ENCODE results near the gene NFE2L3. TPM values are rescaled to one million over a fixed set of nuclear protein-coding genes. Genes with fewer than 3 reads are reported as not detected.

The NFE2L3 gene
- total and polyA plus RNA-seq, 2 of the 4 experiments (the other 2 are of a cell fraction), result 28.0 to 43.2 TPM

- in situ Hi-C loops (cut with MboI; ENCODE audit: low sequenced_read_pairs), result loop anchor here (10.0 kb wide), 2 partner anchors 915 to 955 kb away; partner anchors contain the start of genes HOXA2, HOXA5 and HOXA6
- Histone ChIP-seq H3K4ac (ENCODE audit: low read depth, low read length) (no peak overlapping the region), H3K27ac (ENCODE audit: insufficient read depth, low read length) (no peak overlapping the region), H4K8ac (ENCODE audit: low read depth in 2 of 2, low read length in 2 of 2) (no peak overlapping the region), H2AK5ac (ENCODE audit: low read depth, low read length) (no peak overlapping the region), H2BK20ac (ENCODE audit: low read depth, low read length) (no peak overlapping the region), H2BK5ac (ENCODE audit: low read depth, low read length, poor library complexity, severe bottlenecking) (no peak overlapping the region), H2AFZ (replicated peaks; ENCODE audit: low read length, poor library complexity) (no peak overlapping the region), H4K91ac (ENCODE audit: insufficient read depth, low read depth, low read length) (no peak overlapping the region), H3K36me3 (ENCODE audit: control insufficient read depth, insufficient read depth, low read length) (peaks cover 43% of the 10 kb centered on the region), H4K20me1 (ENCODE audit: insufficient read depth, low read length) (peaks cover 78% of the 10 kb centered on the region), H3K79me1 (ENCODE audit: low read depth in 1 of 2, low read length in 2 of 2) (peaks cover 38 to 63% of the 10 kb centered on the region in 2 experiments), H3K9ac (ENCODE audit: low read depth, low read length) (no peak overlapping the region), H3K27me3 (ENCODE audit: control insufficient read depth, insufficient read depth, low read length) (no peaks in the 10 kb centered on the region), H4K5ac (ENCODE audit: low read depth, low read length) (no peak overlapping the region), H3K18ac (ENCODE audit: low read depth, low read length) (no peak overlapping the region), H2AK9ac (replicated peaks; ENCODE audit: low read depth, low read length, poor library complexity) (no peak overlapping the region), H3K14ac (replicated peaks; ENCODE audit: low read depth, low read length) (no peak overlapping the region), H2BK120ac (ENCODE audit: low read depth, low read length) (no peak overlapping the region), H3K56ac (ENCODE audit: extremely low read depth, insufficient read depth, low read length) (no peak overlapping the region), H3K4me1 (ENCODE audit: control insufficient read depth, insufficient read depth, low read length) (peaks cover 3% of the 10 kb centered on the region), H3K9me1 (ENCODE audit: insufficient read depth, low read length) (no peaks in the 10 kb centered on the region), H3K4me3 (ENCODE audit: insufficient read depth, low read depth, low read length) (no peak overlapping the region), H3K4me2 (ENCODE audit: low read depth, low read length) (no peak overlapping the region), H3K9me3 (ENCODE audit: control insufficient read depth, insufficient read depth, low read length) (no peaks in the 10 kb centered on the region), H2BK15ac (ENCODE audit: low read depth, low read length) (no peak overlapping the region), H3K23ac (ENCODE audit: low read depth, low read length) (no peak overlapping the region)
- TF ChIP-seq FOS (IDR thresholded peaks at IDR 0.05; ENCODE audit: low read depth, low read length) (no peak), MAFK (IDR thresholded peaks at IDR 0.05; ENCODE audit: low read depth, low read length) (no peak), CEBPB (IDR thresholded peaks at IDR 0.05; ENCODE audit: low read depth, low read length) (no peak)
- BruUV-seq (replicated peaks), result no TSS peak
- DNase-seq (no peak), ATAC-seq (ENCODE audit: low read depth) (no peak)
- ChIA-PET POLR2A (ENCODE audit: unreplicated experiment) (no interaction called here), CTCF (interaction anchor here (0.6 to 2.0 kb wide), 3 partner anchors 9 to 967 kb away, joined by 3 to 7 read pairs (median 7); partner anchors contain the start of gene HOXA7)
- WGBS, 2 experiments (ENCODE audit: extremely low coverage in 2 of 2, insufficient read length in 1 of 2), result 100% methylated on average over 1 of the region's 3 CpGs; no CpG with 5 or more reads in 1 of the 2 experiments
- intact Hi-C loops (cut with micrococcal nuclease), result no loop called here
- dilution Hi-C loops (cut with HindIII; ENCODE audit: low sequenced_read_pairs, unreplicated experiment), result no loop called here
Measured at GRCh38 chr7:26189697-26190096, 37.7 kb downstream of the NFE2L3 start.
